Heart left ventricle (tissue), 13 donors: Measurements from ENCODE around the gene ZYG11B.

ENCODE experiments used
- POLR2A ChIP-seq, 2 donors: fragments of 450-650 bp; IDR thresholded peaks; one replicate each; pipeline ENCODE4 v1.6.1; 2017; ENCODE audit warnings: antibody characterized with exemption in 2 of 2, mild to moderate bottlenecking in 2 of 2, moderate library complexity in 2 of 2
- TF ChIP-seq, protein P1 (sequence below), 12 donors: fragments of 200-600 bp; sonication (generic) in 4 of 12; IDR thresholded peaks; one replicate each; pipeline versions ENCODE4 v1.5.0 to v1.8.0; 2018 to 2022; ENCODE audit warnings: antibody characterized with exemption in 12 of 12, mild to moderate bottlenecking in 5 of 12
- donor health status: ischemic (EF 13 %, LVEDD 7.1; RV severe dilation, severe dysfunction).
- donor health status: DM: no; HTN: yes; CAD: no.
- donor health status: DM: no; HTN: no; CAD: no.
- donor health status: ischemic (EF 25% LVEDD 6.9; RV normal size, moderate dysfunction).
- donor health status: ischemic (EF 25% LVEDD 5.7; RV mildly dilated, moderate dysfunction).
- donor health status: ischemic (EF 35%, LVEDD 5.7; RV mildly dilated, moderate dysfunction).
- donor health status: nonischemic (EF 11% LVEDD 7.7; RV severe dilation, severe dysfunction).
- donor health status: DM: yes; HTN: yes; CAD: no.
- donor health status: PGD.
- donor health status: ischemic (EF 29% LVEDD 5.4; RV normal size, mild dysfunction).
- donor health status: nonischemic (EF 23%, LVEDD 6.1; RV moderate dilation, normal function).

DNA sequence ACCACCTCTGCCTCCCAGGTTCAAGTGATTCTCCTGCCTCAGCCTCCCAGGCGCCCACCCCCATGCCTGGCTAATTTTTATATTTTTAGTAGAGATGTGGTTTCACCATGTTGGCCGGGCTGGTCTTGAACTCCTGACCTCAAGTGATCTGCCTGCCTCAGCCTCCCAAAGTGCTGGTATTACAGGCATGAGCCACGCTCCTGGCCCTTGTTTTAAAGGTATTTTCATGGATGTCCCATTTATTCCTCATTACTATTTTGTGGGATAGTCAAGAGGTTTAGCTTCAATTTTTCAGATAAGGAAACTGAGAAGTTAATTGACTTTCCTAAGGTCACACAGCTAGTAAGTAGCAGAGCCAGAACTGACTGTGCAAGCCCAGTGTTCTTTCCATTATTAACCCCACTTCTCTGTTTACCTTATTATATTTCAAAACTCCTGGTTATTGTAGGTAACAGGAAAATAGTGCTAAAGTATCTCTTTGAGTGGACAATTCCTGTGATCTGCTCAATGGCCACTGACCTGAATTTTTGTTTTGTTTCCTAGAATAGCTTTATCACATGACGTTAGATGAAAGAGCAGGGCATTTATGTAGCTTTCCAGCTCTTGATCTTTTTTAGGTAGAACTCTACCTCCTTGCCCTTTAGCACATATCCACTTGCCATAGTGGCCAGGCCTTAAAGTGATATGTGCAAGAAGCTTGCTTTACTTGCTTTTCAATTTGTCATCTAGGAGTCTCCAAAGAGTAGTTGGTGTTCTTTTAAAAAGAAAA is 13.6 kb downstream of the ZYG11B start:
- TF ChIP-seq, protein P1, sequence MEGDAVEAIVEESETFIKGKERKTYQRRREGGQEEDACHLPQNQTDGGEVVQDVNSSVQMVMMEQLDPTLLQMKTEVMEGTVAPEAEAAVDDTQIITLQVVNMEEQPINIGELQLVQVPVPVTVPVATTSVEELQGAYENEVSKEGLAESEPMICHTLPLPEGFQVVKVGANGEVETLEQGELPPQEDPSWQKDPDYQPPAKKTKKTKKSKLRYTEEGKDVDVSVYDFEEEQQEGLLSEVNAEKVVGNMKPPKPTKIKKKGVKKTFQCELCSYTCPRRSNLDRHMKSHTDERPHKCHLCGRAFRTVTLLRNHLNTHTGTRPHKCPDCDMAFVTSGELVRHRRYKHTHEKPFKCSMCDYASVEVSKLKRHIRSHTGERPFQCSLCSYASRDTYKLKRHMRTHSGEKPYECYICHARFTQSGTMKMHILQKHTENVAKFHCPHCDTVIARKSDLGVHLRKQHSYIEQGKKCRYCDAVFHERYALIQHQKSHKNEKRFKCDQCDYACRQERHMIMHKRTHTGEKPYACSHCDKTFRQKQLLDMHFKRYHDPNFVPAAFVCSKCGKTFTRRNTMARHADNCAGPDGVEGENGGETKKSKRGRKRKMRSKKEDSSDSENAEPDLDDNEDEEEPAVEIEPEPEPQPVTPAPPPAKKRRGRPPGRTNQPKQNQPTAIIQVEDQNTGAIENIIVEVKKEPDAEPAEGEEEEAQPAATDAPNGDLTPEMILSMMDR (IDR thresholded peaks at IDR 0.05): no peak
- no peak for TF ChIP-seq POLR2A (IDR thresholded peaks at IDR 0.05)
